PFSK-1 (cell line): ENCODE results near the gene EML4.

Source experiments
- FOXP2 ChIP-seq: optimal IDR thresholded peaks from 2 replicates; pipeline ENCODE3; 2011; ENCODE audit warnings: borderline replicate concordance, control low read depth, inconsistent platforms; ENCODE audit not compliant: insufficient read depth; ENCODE audit errors: extremely low read length, extremely low read depth
- POLR2AphosphoS5 ChIP-seq: IDR thresholded peaks from 2 replicates; pipeline ENCODE4 v1.6.1; 2012; ENCODE audit warnings: low read depth, mild to moderate bottlenecking, control low read depth, low read length, moderate library complexity
- SIN3A ChIP-seq: IDR thresholded peaks from 2 replicates; pipeline ENCODE4 v1.6.1; 2012; ENCODE audit warnings: mild to moderate bottlenecking, low read length, moderate library complexity, borderline replicate concordance; ENCODE audit not compliant: insufficient read depth
- TF ChIP-seq, protein P1 (sequence below), 2 experiments: IDR thresholded peaks; 2 replicates each; pipeline versions ENCODE4 v1.6.1 to v1.8.0; 2011 to 2012; ENCODE audit warnings: low read depth in 2 of 2, low read length in 2 of 2, control low read depth in 1 of 2, inconsistent platforms in 1 of 2, mild to moderate bottlenecking in 1 of 2, moderate library complexity in 1 of 2; ENCODE audit not compliant: insufficient read depth in 1 of 2

DNA sequence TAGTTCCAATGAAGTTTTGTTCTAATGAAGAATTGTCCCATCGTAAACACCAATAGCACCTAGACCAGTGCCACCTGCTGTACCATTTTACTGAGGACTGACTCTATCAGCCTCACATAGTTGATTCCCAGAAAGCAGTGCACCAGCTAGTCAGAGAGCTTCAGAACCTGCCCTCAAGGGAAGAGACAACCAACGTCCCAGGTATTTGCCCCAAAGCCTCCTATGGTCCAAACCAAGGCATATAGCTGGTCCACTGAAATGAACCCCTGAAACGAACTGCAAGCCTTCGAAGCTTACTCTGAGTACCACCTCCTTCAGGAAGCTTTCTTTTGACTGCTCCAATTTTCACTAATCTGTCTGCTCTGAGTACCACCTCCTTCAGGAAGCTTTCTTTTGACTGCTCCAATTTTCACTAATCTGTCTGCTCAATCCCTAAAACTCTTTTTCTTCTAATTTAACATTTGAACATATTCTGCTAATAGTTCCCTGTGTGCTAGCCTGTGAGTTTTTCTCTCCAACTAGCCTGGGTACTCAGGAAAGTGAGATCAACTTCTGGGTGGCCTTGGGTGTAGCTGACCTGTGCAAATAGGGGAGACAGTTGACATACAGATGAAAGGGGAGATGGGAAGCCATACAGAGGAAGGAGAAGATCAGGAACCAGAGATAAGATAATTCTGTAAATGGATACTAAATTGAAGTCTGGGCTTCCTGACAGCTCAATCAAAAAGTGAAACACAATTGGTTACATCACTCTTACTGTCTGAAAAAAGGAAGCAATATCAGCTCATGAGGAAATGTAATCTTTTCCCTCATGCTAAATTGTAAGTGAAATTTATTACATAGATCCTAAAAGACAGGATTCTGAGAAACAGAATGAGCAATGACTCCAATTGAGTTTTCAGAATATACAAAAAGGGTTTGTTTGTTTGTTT is 33.5 kb upstream of the EML4 start:
- TF ChIP-seq, protein P1, sequence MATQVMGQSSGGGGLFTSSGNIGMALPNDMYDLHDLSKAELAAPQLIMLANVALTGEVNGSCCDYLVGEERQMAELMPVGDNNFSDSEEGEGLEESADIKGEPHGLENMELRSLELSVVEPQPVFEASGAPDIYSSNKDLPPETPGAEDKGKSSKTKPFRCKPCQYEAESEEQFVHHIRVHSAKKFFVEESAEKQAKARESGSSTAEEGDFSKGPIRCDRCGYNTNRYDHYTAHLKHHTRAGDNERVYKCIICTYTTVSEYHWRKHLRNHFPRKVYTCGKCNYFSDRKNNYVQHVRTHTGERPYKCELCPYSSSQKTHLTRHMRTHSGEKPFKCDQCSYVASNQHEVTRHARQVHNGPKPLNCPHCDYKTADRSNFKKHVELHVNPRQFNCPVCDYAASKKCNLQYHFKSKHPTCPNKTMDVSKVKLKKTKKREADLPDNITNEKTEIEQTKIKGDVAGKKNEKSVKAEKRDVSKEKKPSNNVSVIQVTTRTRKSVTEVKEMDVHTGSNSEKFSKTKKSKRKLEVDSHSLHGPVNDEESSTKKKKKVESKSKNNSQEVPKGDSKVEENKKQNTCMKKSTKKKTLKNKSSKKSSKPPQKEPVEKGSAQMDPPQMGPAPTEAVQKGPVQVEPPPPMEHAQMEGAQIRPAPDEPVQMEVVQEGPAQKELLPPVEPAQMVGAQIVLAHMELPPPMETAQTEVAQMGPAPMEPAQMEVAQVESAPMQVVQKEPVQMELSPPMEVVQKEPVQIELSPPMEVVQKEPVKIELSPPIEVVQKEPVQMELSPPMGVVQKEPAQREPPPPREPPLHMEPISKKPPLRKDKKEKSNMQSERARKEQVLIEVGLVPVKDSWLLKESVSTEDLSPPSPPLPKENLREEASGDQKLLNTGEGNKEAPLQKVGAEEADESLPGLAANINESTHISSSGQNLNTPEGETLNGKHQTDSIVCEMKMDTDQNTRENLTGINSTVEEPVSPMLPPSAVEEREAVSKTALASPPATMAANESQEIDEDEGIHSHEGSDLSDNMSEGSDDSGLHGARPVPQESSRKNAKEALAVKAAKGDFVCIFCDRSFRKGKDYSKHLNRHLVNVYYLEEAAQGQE (IDR thresholded peaks at IDR 0.05; ENCODE audit: insufficient read depth in 1 of 2, low read depth in 2 of 2, low read length in 2 of 2): 0 out of 4 replicates have a peak, but pooled peaks of 1 of the 2 experiments have one; percentile 18
- no peak for TF ChIP-seq FOXP2
- TF ChIP-seq SIN3A: no peak
- no peak for TF ChIP-seq POLR2AphosphoS5
